ENCODE measurements around the gene SMAD9. TPM values are rescaled to one million over a fixed set of nuclear protein-coding genes. Genes with fewer than 3 reads are reported as not detected.
A peak's percentile ranks its signal among the peaks of the same experiment; 100 is the strongest.

SMAD9 gene
- total and polyA plus RNA-seq, 2 of the 8 experiments (the other 6 are each of a cell fraction or from before 2014, with no cell fraction given): 0.45 to 1.0 TPM

DNA sequence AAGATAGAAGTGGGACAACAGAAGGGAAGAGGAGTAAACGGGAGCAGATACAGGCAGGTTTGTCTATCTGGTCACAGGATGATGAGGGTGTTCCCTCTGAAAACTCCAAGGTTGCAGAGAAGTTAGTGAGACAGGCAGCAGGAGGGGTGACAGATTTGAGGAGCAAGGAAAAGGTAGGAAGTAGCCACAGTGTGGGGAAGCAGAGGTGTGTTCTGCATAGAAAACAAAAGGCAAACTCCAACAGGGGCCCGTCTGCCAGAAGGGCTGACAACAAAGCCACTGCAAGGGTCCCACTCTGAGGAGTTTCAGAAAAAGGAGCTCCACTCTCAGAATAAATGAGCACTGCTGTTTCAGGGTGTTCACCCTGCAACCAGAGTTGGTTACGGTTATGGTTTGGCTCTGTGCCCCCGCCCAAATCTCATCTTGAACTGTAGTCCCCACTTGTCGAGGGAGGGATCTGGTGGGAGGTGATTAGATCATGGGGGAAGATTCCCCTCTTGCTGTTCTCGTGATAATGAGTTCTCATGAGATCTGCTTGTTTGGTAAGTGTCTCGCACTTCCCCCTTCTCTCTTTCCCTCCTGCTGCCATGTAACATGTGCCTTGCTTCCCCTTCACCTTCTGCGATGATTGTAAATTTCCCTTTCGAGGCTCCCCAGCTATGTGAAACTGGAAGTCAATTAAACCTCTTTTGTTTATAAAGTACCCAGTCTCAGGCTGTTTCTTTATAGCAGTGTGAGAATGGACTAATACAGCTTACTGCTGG is 32.1 kb downstream of the SMAD9 start:
- no peak overlapping the region for H2AK5ac ChIP-seq (ENCODE audit: low read depth, low read length)
- no peaks in the 10 kb centered on the region; a peak in 1 of 7 replicates for H3K27me3 ChIP-seq (replicated peaks in 1 of 4; ENCODE audit: control insufficient read depth in 3 of 4, extremely low read depth in 1 of 4, insufficient read depth in 3 of 4, low read length in 3 of 4)
- H3K4me3 ChIP-seq (ENCODE audit: extremely low read depth in 1 of 4, insufficient read depth in 2 of 4, low read depth in 3 of 4, low read length in 4 of 4): peak overlapping the region in 2 of 4 experiments; percentile 9 to 31; a peak in 3 of 8 replicates
- no peak overlapping the region for H3K4ac ChIP-seq (replicated peaks; ENCODE audit: insufficient read length, low read depth, low read length)
- H2BK20ac ChIP-seq (ENCODE audit: low read length): no peak overlapping the region; the same call in 1 of the 2 replicates
- H3K18ac ChIP-seq (ENCODE audit: extremely low read depth, low read length): 0 out of 2 replicates have a peak overlapping the region, but pooled peaks have one; percentile 38
- peak overlapping the region; percentile 86 for H2AFZ ChIP-seq (ENCODE audit: low read length)
- H3K4me2 ChIP-seq (ENCODE audit: insufficient read depth in 1 of 2, low read depth in 2 of 2, low read length in 2 of 2): peak overlapping the region; percentile 59 to 74; a peak in 3 of 4 replicates
- peak overlapping the region; percentile 36 for H2BK15ac ChIP-seq (ENCODE audit: low read length)
- no peaks in the 10 kb centered on the region for H3K36me3 ChIP-seq (ENCODE audit: control insufficient read depth in 2 of 4, insufficient read depth in 4 of 4, low read length in 3 of 4)
- no peak overlapping the region for H4K5ac ChIP-seq (ENCODE audit: insufficient read length, low read depth, low read length)
- no peaks in the 10 kb centered on the region for H3K9me3 ChIP-seq (ENCODE audit: insufficient read depth in 2 of 2, low read depth in 1 of 2, low read length in 1 of 2)
- FAIRE-seq (no peak), DNase-seq (ENCODE audit: low read depth in 1 of 2, low spot score in 2 of 2) (peak in 1 of 2 experiments; percentile 59)
- ChIA-PET CTCF (ENCODE audit: partially characterized antibody) (interaction anchor here (1.5 to 1.8 kb wide), 3 partner anchors 10 to 30 kb away, joined by 3 to 5 read pairs (median 3); no protein-coding TSS in a partner anchor), POLR2A (ENCODE audit: partially characterized antibody) (no interaction called here)
- H4K8ac ChIP-seq (ENCODE audit: extremely low read depth, insufficient read depth, low read length): no peak overlapping the region
- no peak overlapping the region for H2BK12ac ChIP-seq (ENCODE audit: low read depth, low read length)
- H3K9ac ChIP-seq (replicated peaks in 1 of 4; ENCODE audit: extremely low read depth in 1 of 4, low read depth in 3 of 4, low read length in 3 of 4): no peak overlapping the region; a peak in 1 of 7 replicates
- H4K91ac ChIP-seq (replicated peaks; ENCODE audit: insufficient read length, low read length): no peak overlapping the region
- H2BK120ac ChIP-seq (replicated peaks; ENCODE audit: low read depth, low read length): no peak overlapping the region
- no peak overlapping the region for H3K23ac ChIP-seq (ENCODE audit: insufficient read length)
- no peaks in the 10 kb centered on the region for H3K79me2 ChIP-seq (ENCODE audit: control insufficient read depth in 1 of 2, insufficient read depth in 2 of 2, low read length in 2 of 2)
- H4K20me1 ChIP-seq (replicated peaks in 1 of 2; ENCODE audit: control insufficient read depth in 1 of 2, insufficient read depth in 2 of 2, low read length in 2 of 2): no peaks in the 10 kb centered on the region
- no peaks in the 10 kb centered on the region for H3K79me1 ChIP-seq (ENCODE audit: low read depth, low read length)
- no peak overlapping the region for H3K14ac ChIP-seq (ENCODE audit: insufficient read length)
- no peak overlapping the region for H3K27ac ChIP-seq (ENCODE audit: low read depth, low read length)
- peaks cover 3 to 10% (median 6%) of the 10 kb centered on the region in 4 experiments for H3K4me1 ChIP-seq (replicated peaks in 1 of 4; ENCODE audit: control insufficient read depth in 3 of 4, insufficient read depth in 4 of 4, low read length in 3 of 4)
- WGBS, 2 experiments (ENCODE audit: extremely low coverage in 1 of 2, insufficient coverage in 1 of 2, insufficient read length in 1 of 2, insufficient replicate concordance in 2 of 2, low coverage in 1 of 2, low lambda C conversion rate in 2 of 2, missing lambda C conversion rate in 1 of 2): 53% methylated on average over 9 of the region's 9 CpGs; no CpG with 5 or more reads in 1 of the 2 experiments
- peaks cover 2% of the 10 kb centered on the region; the same call in 1 of the 2 replicates for H3K23me2 ChIP-seq (ENCODE audit: low read depth, low read length)
- no peak overlapping the region for H3K56ac ChIP-seq (replicated peaks; ENCODE audit: insufficient read length, low read depth, low read length)
- H2BK5ac ChIP-seq (ENCODE audit: low read depth, low read length): no peak overlapping the region
- TF ChIP-seq EZH2 (IDR thresholded peaks at IDR 0.05; ENCODE audit: low read depth, low read length, severe bottlenecking) (no peak), ZNF274 (IDR thresholded peaks at IDR 0.05; ENCODE audit: borderline replicate concordance, extremely low read depth, low read length) (no peak), NRF1 (IDR thresholded peaks at IDR 0.05; ENCODE audit: low read depth, low read length) (no peak), SUZ12 (IDR thresholded peaks at IDR 0.05; ENCODE audit: low read length) (no peak)
- TF ChIP-seq, protein P1, sequence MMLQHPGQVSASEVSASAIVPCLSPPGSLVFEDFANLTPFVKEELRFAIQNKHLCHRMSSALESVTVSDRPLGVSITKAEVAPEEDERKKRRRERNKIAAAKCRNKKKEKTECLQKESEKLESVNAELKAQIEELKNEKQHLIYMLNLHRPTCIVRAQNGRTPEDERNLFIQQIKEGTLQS (IDR thresholded peaks at IDR 0.05; ENCODE audit: insufficient read depth, low read depth, low read length): no peak
- TF ChIP-seq, protein P2, sequence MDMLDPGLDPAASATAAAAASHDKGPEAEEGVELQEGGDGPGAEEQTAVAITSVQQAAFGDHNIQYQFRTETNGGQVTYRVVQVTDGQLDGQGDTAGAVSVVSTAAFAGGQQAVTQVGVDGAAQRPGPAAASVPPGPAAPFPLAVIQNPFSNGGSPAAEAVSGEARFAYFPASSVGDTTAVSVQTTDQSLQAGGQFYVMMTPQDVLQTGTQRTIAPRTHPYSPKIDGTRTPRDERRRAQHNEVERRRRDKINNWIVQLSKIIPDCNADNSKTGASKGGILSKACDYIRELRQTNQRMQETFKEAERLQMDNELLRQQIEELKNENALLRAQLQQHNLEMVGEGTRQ (IDR thresholded peaks at IDR 0.05; ENCODE audit: low read length): no peak
- TF ChIP-seq, protein P3, sequence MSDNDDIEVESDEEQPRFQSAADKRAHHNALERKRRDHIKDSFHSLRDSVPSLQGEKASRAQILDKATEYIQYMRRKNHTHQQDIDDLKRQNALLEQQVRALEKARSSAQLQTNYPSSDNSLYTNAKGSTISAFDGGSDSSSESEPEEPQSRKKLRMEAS (IDR thresholded peaks at IDR 0.05): peak; percentile 92
- TF ChIP-seq, protein P4, sequence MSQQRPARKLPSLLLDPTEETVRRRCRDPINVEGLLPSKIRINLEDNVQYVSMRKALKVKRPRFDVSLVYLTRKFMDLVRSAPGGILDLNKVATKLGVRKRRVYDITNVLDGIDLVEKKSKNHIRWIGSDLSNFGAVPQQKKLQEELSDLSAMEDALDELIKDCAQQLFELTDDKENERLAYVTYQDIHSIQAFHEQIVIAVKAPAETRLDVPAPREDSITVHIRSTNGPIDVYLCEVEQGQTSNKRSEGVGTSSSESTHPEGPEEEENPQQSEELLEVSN (IDR thresholded peaks at IDR 0.05): peak; percentile 85
